GM23248 (cell line): ENCODE results near the gene TNFRSF1B.

ENCODE experiments used
- EZH2 ChIP-seq: fragments of 200-600 bp; sonication (generic); IDR thresholded peaks from 2 replicates; pipeline ENCODE4 v1.6.1; 2018; ENCODE audit warnings: antibody characterized with exemption, mild to moderate bottlenecking; ENCODE audit not compliant: insufficient read depth, poor library complexity, severe bottlenecking
- EZH2phosphoT487 ChIP-seq: fragments of 200-600 bp; sonication (generic); IDR thresholded peaks from 2 replicates; pipeline ENCODE4 v1.6.1; 2018; ENCODE audit warnings: antibody characterized with exemption, moderate library complexity, mild to moderate bottlenecking, low read depth; ENCODE audit not compliant: insufficient read depth

DNA sequence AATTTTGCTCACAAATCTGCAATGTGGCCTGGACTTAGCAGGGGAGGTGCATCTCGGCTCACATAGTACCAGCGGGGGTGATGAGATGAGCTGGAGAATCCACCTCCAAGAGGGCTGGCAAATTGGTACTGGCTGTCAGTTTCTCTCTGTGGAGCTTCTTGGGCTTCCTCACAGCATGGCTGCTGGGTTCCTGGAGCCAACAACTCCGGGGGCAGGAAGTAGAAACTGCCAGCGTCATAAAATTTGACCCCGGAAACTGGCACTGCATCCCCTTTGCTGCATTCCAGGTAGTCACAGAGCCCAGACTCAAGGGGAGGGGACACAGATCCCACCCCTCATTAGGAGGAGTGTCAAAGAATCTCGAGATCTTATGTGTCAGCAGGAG, 17.0 kb upstream of the TNFRSF1B start:
- TF ChIP-seq EZH2, result no peak
- no peak for TF ChIP-seq EZH2phosphoT487
